ENCODE results near the gene NPW.

DNA sequence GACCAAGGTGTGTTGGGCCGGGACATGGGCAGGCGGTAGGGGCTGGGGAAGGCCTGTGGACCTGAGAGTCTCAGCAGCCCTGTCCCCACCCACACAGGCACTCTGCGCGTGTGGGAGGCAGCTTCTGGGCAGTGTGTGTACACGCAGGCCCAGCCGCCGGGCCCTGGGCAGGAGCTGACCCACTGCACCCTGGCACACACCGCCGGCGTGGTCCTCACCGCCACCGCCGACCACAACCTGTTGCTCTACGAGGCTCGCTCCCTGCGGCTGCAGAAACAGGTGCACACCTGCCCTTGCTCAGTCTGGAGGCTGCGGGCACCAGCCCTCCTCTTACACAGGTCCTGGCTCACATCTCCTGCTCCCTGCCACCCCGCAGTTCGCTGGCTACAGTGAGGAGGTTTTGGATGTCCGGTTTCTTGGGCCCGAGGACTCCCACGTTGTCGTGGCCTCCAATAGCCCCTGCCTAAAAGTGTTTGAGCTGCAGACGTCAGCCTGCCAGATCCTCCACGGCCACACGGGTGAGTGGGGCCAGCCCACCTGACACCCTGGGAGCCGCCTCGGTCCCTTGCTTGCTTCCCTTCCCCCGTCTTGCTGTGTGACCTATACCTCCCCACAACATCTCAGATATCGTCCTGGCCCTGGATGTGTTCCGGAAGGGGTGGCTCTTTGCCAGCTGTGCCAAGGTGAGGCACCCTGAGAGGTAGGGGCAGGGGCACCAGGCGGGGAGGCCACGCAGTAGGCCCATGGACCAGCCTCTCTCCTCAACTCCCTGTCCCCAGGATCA lies 44.0 kb upstream of the NPW start:
- TF ChIP-seq, protein P1, sequence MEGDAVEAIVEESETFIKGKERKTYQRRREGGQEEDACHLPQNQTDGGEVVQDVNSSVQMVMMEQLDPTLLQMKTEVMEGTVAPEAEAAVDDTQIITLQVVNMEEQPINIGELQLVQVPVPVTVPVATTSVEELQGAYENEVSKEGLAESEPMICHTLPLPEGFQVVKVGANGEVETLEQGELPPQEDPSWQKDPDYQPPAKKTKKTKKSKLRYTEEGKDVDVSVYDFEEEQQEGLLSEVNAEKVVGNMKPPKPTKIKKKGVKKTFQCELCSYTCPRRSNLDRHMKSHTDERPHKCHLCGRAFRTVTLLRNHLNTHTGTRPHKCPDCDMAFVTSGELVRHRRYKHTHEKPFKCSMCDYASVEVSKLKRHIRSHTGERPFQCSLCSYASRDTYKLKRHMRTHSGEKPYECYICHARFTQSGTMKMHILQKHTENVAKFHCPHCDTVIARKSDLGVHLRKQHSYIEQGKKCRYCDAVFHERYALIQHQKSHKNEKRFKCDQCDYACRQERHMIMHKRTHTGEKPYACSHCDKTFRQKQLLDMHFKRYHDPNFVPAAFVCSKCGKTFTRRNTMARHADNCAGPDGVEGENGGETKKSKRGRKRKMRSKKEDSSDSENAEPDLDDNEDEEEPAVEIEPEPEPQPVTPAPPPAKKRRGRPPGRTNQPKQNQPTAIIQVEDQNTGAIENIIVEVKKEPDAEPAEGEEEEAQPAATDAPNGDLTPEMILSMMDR (conservative IDR thresholded peaks at IDR 0.05 in 1 of 2, IDR thresholded peaks at IDR 0.05 in 1 of 2; ENCODE audit: extremely low read depth in 1 of 2, insufficient read depth in 1 of 2, low read depth in 1 of 2, low read length in 2 of 2): no peak
- TF ChIP-seq EZH2 (IDR thresholded peaks at IDR 0.05; ENCODE audit: borderline replicate concordance, low read length): no peak

Data from mammary epithelial cell (primary cell).